Endothelial cell of umbilical vein (primary cell): ENCODE measurements around the gene RNASE8.

Experiments
- CTCF ChIP-seq, 2 donors: IDR thresholded peaks; 1 replicate in 1 of 2; 2 replicates in 1 of 2; pipeline ENCODE4 v1.5.1; 2011; ENCODE audit warnings: low read length in 2 of 2, mild to moderate bottlenecking in 2 of 2, moderate library complexity in 2 of 2, control low read depth in 1 of 2, inconsistent platforms in 1 of 2, low read depth in 1 of 2; ENCODE audit not compliant: insufficient read depth in 1 of 2; ENCODE audit errors: extremely low read depth in 1 of 2
- EZH2 ChIP-seq: IDR thresholded peaks from 2 replicates; pipeline ENCODE4 v1.6.1; 2012; ENCODE audit warnings: borderline replicate concordance, low read depth, mild to moderate bottlenecking, moderate library complexity, low read length, inconsistent platforms; ENCODE audit not compliant: severe bottlenecking
- JUN ChIP-seq: IDR thresholded peaks from 2 replicates; pipeline ENCODE4 v1.6.1; 2011; ENCODE audit warnings: borderline replicate concordance, low read depth; ENCODE audit not compliant: insufficient read length, insufficient read depth
- MYC ChIP-seq: IDR thresholded peaks from one replicate; pipeline ENCODE4 v1.6.1; 2011; ENCODE audit warnings: mild to moderate bottlenecking, low read depth, low read length
- POLR2A ChIP-seq: IDR thresholded peaks from 2 replicates; pipeline ENCODE4 v1.6.1; 2012; ENCODE audit warnings: low read depth, mild to moderate bottlenecking, control low read depth, low read length
- POLR2AphosphoS5 ChIP-seq: IDR thresholded peaks from 2 replicates; pipeline ENCODE4 v1.6.1; 2012; ENCODE audit warnings: low read depth, mild to moderate bottlenecking, control low read depth, low read length, moderate library complexity; ENCODE audit not compliant: insufficient read depth
- TF ChIP-seq, protein P1 (sequence below): IDR thresholded peaks from 2 replicates; pipeline ENCODE4 v1.6.1; 2011; ENCODE audit not compliant: insufficient read depth, insufficient read length

GRCh38 chr14:21083565-21084325, 26.1 kb downstream of the RNASE8 start:
- TF ChIP-seq CTCF (IDR thresholded peaks at IDR 0.05; ENCODE audit: extremely low read depth in 1 of 2, insufficient read depth in 1 of 2, low read depth in 1 of 2, low read length in 2 of 2) (no peak), EZH2 (no peak), POLR2A (no peak), POLR2AphosphoS5 (no peak), MYC (no peak), JUN (no peak)
- TF ChIP-seq, protein P1, sequence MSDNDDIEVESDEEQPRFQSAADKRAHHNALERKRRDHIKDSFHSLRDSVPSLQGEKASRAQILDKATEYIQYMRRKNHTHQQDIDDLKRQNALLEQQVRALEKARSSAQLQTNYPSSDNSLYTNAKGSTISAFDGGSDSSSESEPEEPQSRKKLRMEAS = no peak
